ENCODE results near the gene COL4A1. TPM values are rescaled to one million over a fixed set of nuclear protein-coding genes. Genes with fewer than 3 reads are reported as not detected.
"Not testable (repeated sequence)": the region's sequence is repeated elsewhere in the genome, so short reads cannot be mapped to it uniquely, and the experiment has no call there.

Gene COL4A1
- total RNA-seq, 2 experiments from 2014 or later = not detected

DNA sequence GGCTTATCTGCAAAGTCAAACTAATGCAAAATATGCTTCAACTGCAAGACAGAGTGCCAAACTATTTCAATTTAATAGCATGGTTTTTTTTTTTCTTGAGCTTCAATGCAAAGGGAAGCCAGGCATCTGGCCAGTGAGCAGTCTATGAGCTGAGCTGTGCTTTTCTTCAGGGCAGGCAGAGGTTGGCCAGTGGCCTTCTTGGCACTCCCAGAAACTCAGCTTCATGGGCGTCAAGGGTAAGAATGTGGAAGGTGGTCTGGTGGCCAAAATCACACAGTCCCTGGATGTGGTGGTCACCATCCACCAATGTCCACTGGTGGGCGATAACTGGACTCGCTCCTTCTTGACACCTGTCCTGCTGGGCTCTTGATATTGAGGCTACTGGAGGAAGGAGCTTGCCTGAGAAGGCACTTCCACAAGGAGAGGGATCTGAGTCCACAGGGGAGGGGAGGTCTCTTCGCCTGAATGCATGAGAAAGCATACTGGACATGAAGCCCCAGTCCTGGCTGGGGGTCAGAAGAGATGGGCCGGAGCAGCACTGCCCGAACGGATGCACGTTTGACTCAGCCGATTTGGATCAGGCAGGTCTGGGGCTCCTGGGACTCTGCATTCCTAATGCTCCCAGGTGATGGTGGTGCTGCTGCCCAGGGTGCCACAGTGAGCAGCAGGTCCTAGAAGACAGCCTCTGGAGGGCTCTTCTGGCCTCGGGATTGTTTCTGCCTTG is 17.2 kb upstream of the COL4A1 start:
- Mint-ChIP-seq H3K36me3 (no peaks in the 10 kb centered on the region), H3K4me3 (no peak overlapping the region), H3K27ac (no peak overlapping the region), H3K9me3 (ENCODE audit: low read depth) (no peaks in the 10 kb centered on the region), H3K4me1 (peaks cover 3% of the 10 kb centered on the region), H3K27me3 (peaks cover 16% of the 10 kb centered on the region)
- CTCF ChIA-PET = no interaction called here
- DNase-seq (no peak), ATAC-seq (no peak)

DNA sequence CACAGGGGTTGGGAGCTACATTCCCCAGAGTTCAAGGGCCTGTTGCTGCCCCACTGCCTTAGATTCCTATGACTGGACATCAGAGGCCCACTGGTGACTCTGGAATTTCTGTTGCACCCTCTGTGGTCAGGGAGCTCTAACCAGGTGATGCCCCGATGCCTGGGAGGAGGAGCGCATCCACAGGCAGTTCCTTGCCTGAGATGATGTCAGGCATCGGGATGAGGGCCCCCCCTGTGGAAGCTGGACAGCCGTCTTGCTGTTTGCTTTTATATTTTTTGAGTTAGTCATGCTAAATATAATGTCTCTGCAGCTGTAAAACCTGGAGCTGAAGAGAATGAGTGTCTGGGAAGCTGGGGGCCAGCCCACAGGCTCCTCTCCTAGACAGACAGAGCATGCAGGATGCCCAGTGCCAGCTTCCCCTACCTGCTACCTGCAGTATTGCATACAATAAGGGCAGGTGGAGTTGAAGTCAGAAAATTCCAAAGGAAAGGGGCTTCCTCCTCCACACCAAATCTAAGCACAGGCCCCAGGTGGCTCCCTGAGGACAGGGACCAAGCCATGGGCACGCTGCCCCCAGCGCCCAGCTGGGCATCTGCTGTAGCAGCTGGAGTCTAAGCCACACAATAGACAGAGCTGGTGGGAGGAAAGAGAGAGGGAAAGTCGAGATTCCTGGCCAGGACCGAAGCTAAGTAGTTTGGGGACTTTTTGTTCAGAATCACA is 16.4 kb upstream of the COL4A1 start:
- Mint-ChIP-seq H3K9me3 (ENCODE audit: low read depth) (no peaks in the 10 kb centered on the region), H3K27ac (no peak overlapping the region), H3K27me3 (peaks cover 20% of the 10 kb centered on the region), H3K4me3 (no peak overlapping the region), H3K4me1 (peaks cover 3% of the 10 kb centered on the region), H3K36me3 (no peaks in the 10 kb centered on the region)
- CTCF ChIA-PET = no interaction called here
- no peak for DNase-seq
- no peak for ATAC-seq

DNA sequence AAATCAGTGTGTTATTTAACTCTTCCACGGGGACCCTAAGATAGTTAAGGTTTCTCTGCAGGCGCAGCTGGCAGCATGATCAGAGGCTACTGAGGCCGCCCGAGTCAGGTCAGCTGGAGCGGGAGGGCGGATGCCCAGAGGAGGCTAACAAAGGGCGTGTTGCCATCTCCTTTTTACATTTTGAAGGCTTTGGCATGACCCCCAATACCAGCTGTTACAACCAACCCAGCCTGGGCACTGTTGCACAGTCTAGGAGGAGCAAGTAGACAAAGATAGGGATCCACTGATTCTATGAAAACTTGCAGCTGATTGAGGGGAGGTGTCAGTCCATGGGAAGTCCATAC is 15.8 kb upstream of the COL4A1 start:
- Mint-ChIP-seq H3K27me3 (peaks cover 18% of the 10 kb centered on the region), H3K27ac (no peak overlapping the region), H3K9me3 (ENCODE audit: low read depth) (no peaks in the 10 kb centered on the region), H3K4me1 (peaks cover 3% of the 10 kb centered on the region), H3K36me3 (no peaks in the 10 kb centered on the region), H3K4me3 (no peak overlapping the region)
- CTCF ChIA-PET = no interaction called here
- ATAC-seq (no peak), DNase-seq (no peak)

DNA sequence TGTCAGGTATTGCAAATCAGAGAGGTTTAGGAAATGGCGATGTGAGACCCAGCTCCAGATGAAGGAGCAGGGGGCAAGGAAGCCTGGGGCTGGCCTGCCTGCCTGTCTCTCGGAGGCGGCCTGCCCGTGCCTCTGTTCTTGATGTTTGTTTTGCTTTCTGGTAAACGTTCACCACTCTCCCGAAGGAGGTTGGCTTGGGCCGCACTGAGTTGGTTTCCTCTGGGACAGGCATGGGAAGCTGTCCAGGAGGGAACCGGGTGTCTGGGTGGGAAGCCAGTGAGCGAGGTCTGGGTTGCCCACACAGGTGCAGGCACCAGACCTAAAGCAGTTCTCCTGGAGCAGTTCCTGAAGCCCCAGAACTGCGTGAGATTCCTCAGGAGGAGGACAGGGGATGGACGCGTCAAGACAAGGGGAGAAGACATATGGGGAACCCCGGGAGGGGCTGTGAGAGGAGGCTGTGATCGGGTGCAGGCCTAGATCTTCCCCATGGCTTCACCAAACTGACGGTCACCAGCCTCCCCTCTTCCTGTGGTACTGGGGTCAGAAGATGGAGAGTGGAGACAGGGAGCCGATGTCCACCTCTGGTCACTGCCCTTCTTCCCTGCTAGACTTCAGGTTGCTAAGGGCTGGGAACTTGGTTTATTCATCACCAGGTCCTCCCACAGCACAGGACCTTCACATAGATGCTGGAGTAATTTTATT is 15.3 kb upstream of the COL4A1 start:
- CTCF ChIA-PET = no interaction called here
- H3K9me3 Mint-ChIP-seq (ENCODE audit: low read depth) = no peaks in the 10 kb centered on the region
- no peak for ATAC-seq

DNA sequence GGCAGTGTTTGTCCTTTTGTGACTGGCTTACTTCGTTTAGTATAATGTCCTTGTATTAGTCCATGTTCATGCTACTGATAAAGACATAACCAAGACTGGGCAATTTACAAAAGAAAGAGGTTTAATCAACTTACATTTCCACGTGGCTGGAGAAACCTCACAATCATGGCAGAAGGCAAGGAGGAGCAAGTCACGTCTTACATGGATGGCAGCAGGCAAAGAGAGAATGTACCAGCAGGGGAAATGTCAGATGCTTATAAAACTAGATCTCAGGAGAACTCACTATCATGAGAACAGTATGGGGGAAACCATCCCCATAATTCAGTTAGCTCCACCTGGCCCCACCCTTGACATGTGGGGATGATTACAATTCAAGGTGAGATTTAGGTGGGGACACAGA is 14.6 kb upstream of the COL4A1 start:
- DNase-seq; H3K36me3 Mint-ChIP-seq; H3K4me1 Mint-ChIP-seq; ATAC-seq; H3K27ac Mint-ChIP-seq; H3K9me3 Mint-ChIP-seq (ENCODE audit: low read depth); H3K4me3 Mint-ChIP-seq; CTCF ChIA-PET: not testable (repeated sequence)
- H3K27me3 Mint-ChIP-seq = peaks cover 18% of the 10 kb centered on the region

More for the DNA sequence above, 15.3 kb upstream of the COL4A1 start:
- H3K27me3 Mint-ChIP-seq = peaks cover 18% of the 10 kb centered on the region
- H3K4me1 Mint-ChIP-seq = peaks cover 3% of the 10 kb centered on the region
- no peak overlapping the region for H3K4me3 Mint-ChIP-seq
- no peak for DNase-seq
- H3K36me3 Mint-ChIP-seq = no peaks in the 10 kb centered on the region
- H3K27ac Mint-ChIP-seq = no peak overlapping the region

DNA sequence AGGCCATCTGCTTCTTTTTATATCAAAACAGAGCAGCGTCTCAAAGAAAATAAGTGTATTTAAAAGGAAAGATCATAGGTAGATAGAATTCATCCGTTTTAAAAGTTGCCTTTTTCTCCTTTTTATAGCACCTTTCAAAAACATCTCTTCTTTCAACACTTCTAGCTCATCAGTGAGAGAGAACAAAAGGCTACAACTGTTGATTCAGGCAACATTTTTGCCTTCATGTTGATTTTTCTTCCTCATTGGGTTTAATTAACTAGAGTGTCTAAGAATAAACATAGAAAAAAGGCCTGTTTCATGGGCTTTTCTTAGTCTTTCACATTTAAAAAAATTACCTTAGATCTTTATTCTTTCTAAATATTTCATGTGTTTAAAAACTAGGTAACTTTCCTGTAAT is 13.7 kb upstream of the COL4A1 start:
- H3K27me3 Mint-ChIP-seq = peaks cover 19% of the 10 kb centered on the region
- H3K27ac Mint-ChIP-seq = no peak overlapping the region
- H3K36me3 Mint-ChIP-seq = no peaks in the 10 kb centered on the region
- CTCF ChIA-PET = no interaction called here
- no peak for ATAC-seq
- H3K4me3 Mint-ChIP-seq = no peak overlapping the region
- peaks cover 3% of the 10 kb centered on the region for H3K9me3 Mint-ChIP-seq (ENCODE audit: low read depth)
- no peak for DNase-seq
- H3K4me1 Mint-ChIP-seq = peaks cover 3% of the 10 kb centered on the region

DNA sequence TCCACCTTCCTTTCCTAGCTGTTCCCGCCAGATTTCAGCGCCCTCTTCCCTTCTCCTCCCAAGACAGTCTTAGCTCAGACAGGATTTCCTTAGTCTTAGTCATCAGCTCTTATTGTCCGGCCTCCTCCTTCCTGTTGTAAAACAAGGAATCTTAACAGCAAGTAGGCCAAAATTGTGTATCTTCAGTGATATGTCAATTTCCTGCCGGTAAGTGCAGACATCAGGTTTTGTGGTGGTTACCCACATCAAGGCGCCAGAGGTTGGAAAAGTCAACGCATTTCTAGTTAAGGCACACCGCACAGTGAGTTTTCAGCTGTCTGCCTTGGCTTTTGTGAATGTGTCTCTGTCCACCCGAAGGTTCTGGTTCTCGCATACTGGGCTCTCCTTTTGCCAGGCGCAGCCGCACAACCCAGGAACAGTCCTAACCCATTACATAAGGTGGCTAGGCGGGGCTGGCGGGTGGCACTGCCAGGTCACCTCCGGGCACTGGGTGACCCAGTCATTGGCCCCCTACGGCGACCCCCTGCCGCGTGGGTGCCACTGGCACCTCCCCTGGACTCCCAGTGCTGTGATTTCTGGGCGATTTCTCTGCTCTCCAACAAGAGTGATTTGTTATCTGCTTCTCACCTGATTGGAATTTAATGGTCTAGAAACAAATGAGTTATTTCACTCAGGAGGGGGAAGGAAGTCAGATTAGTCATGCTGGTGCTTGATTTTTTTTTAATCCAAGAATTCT is 13.0 kb upstream of the COL4A1 start:
- H3K36me3 Mint-ChIP-seq = no peaks in the 10 kb centered on the region
- peaks cover 23% of the 10 kb centered on the region for H3K27me3 Mint-ChIP-seq
- no peak overlapping the region for H3K27ac Mint-ChIP-seq
- H3K9me3 Mint-ChIP-seq (ENCODE audit: low read depth) = peaks cover 3% of the 10 kb centered on the region
- CTCF ChIA-PET = no interaction called here
- H3K4me3 Mint-ChIP-seq = no peak overlapping the region
- no peak for ATAC-seq
- DNase-seq = no peak
- peaks cover 3% of the 10 kb centered on the region for H3K4me1 Mint-ChIP-seq

DNA sequence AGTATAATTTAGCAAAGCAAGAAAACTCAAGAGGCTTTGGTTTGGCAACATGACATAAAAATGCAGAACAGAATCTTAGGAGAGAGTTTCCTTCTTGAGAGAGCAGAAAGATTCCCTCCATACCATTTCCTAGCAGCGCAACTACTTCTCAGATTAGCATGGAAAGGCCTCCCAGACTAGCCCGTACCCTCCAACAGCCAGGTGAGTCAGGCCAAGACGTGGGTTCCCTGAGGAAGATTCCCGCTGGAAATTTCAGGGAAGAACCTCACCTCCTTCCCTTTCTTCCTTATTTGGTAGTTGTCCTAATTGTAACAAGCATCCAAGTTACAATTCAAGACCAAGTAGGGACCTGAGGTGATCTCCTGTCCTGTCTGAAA is 12.4 kb upstream of the COL4A1 start:
- no peak for DNase-seq
- H3K27me3 Mint-ChIP-seq = peaks cover 23% of the 10 kb centered on the region
- CTCF ChIA-PET = no interaction called here
- H3K27ac Mint-ChIP-seq = no peak overlapping the region
- H3K4me1 Mint-ChIP-seq = peaks cover 3% of the 10 kb centered on the region
- H3K4me3 Mint-ChIP-seq = no peak overlapping the region
- no peaks in the 10 kb centered on the region for H3K36me3 Mint-ChIP-seq
- peaks cover 3% of the 10 kb centered on the region for H3K9me3 Mint-ChIP-seq (ENCODE audit: low read depth)
- no peak for ATAC-seq

DNA sequence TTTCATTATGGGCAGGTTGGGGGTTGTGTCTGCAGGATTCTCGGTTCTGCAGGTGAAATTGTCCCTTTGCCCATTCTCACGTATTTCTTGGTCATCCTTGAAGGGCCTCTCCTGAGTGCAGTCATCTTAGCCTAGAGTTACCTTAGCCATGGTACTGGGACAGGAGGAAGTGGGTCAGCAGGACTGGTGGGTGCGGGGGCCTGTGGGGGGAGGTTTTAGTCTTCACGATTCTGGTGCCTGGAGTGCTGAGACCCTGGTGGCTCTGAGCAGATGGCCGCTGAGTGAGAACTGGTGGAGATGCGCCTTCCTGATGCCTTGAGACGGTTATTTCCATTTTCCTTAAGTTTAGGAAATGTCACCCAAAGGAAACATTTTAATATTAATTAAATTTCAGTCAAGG is 12.0 kb upstream of the COL4A1 start:
- Mint-ChIP-seq H3K9me3 (ENCODE audit: low read depth) (peaks cover 3% of the 10 kb centered on the region), H3K27ac (no peak overlapping the region), H3K36me3 (no peaks in the 10 kb centered on the region)

DNA sequence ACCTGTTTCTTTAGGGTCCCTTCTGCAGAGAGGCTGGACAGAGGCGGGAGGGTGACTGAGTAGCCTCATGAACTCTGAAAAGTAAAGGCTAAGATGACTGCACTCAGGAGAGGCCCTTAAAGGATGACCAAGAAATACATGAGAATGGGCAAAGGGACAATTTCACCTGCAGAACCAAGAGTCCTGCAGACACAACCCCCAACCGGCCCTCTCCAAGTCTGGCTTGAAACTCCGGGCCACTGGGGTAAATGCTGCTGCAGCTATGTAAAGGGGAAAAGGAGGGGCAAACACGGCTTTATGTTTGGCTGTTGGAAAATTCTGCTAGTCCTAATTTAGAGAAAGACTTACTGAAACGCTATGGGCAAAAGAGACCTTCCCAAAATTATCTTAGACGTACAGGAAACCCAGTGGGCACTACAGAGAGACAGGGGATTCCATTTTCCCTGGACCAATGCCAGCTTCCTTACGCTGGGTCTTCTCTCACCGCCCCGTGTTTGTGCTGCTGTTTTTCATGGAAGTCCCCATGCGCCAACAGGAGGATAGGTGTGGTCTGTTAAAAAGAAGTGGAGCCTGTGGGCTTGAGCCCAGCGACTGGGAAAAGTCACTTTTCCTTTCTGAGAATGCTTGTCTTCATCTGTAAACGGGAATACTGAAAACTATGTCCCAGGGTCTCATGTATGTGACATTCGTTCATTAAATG is 10.7 kb upstream of the COL4A1 start:
- Mint-ChIP-seq H3K36me3 (no peaks in the 10 kb centered on the region), H3K4me3 (no peak overlapping the region), H3K27me3 (peaks cover 33% of the 10 kb centered on the region), H3K27ac (no peak overlapping the region), H3K9me3 (ENCODE audit: low read depth) (peaks cover 3% of the 10 kb centered on the region), H3K4me1 (peaks cover 3% of the 10 kb centered on the region)
- DNase-seq (no peak), ATAC-seq (no peak)
- CTCF ChIA-PET = no interaction called here

More for the DNA sequence above, 12.0 kb upstream of the COL4A1 start:
- H3K4me1 Mint-ChIP-seq = peaks cover 3% of the 10 kb centered on the region
- H3K4me3 Mint-ChIP-seq = no peak overlapping the region
- DNase-seq (no peak), ATAC-seq (no peak)
- H3K27me3 Mint-ChIP-seq = peaks cover 25% of the 10 kb centered on the region
- CTCF ChIA-PET = no interaction called here

DNA sequence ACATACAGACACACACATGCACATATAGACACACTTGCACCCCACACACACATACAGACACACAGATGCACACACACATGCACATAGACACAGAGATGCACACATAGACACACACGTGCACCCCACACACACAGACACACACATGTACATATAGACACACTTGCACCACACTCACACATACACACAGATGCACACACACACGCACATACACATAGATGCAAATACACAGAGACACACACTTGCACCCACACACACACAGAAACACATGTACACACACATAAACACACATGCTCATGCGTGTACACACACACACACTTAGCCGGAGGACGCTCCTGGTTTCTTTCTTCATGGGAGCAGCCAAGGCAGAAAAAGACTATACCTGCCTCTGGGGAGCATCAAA is 10.1 kb upstream of the COL4A1 start:
- DNase-seq (no peak), ATAC-seq (no peak)
- CTCF ChIA-PET = no interaction called here
- no peaks in the 10 kb centered on the region for H3K36me3 Mint-ChIP-seq
- H3K9me3 Mint-ChIP-seq (ENCODE audit: low read depth) = peaks cover 3% of the 10 kb centered on the region
- peaks cover 3% of the 10 kb centered on the region for H3K4me1 Mint-ChIP-seq
- H3K27me3 Mint-ChIP-seq = peaks cover 38% of the 10 kb centered on the region
- no peak overlapping the region for H3K27ac Mint-ChIP-seq
- H3K4me3 Mint-ChIP-seq = no peak overlapping the region

DNA sequence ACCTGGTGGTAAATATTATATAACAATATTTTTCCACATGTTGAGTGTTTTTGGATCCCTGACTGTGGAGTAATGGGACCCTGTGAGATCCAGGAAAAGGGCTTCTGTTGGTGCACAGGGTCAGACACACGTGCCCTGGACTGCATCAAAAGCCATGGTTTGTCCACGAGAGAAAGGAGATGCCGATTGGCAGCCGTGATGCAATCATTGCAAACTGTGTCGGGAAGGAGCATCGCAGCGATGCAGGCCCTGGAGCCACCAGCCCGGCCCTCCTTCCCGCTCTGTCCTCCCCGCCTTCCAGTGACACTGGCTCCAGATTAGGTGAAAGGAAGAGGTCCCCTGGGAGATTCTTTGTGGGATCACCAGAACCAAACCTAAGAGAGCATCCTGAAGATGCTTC is 9.2 kb upstream of the COL4A1 start:
- Mint-ChIP-seq H3K27me3 (peaks cover 39% of the 10 kb centered on the region), H3K27ac (no peak overlapping the region), H3K36me3 (no peaks in the 10 kb centered on the region), H3K9me3 (ENCODE audit: low read depth) (peaks cover 3% of the 10 kb centered on the region), H3K4me1 (peaks cover 3% of the 10 kb centered on the region), H3K4me3 (no peak overlapping the region)
- ATAC-seq (no peak), DNase-seq (no peak)
- CTCF ChIA-PET = no interaction called here

DNA sequence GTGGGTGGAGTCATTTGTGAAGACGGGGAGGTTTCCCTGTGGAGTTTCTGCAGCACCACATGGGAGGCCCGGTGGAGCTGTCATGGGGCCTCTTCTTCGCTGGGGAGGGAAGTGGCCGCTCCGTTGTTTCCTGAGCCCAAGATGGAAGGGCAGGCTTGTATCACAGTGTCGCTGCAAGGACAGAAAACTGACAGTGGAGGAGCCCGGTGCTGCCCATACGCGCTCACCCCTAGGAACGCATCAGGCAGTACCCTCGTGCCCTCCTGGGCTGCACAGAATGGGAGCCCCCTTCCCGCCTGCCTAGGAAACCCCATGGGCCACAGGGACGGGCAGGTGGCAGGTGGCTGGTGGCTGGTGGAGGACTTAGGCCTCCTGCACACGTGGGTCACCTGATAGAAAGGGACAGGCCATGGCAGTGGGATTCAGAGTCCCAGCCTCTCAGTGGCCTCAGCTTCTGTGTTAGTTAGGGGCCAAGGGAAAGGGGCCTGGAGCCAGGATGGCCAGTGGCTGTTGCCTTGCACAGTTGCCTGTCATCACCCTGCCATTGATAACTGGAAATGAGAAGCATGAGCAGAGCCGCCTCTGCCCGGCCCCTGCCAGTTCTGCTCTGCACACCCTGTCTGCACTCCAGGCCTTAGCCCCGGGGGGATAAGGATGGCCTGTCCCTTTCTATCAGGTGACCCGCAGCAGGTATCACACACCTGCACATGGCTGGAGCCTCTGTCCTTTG is 7.7 kb upstream of the COL4A1 start:
- CTCF ChIA-PET = no interaction called here
- DNase-seq = no peak
- no peaks in the 10 kb centered on the region for H3K36me3 Mint-ChIP-seq
- H3K4me1 Mint-ChIP-seq = peaks cover 2% of the 10 kb centered on the region
- no peak overlapping the region for H3K27ac Mint-ChIP-seq
- no peak for ATAC-seq
- no peak overlapping the region for H3K4me3 Mint-ChIP-seq
- peaks cover 45% of the 10 kb centered on the region for H3K27me3 Mint-ChIP-seq
- peaks cover 3% of the 10 kb centered on the region for H3K9me3 Mint-ChIP-seq (ENCODE audit: low read depth)
